CD4-positive, alpha-beta T cell treated with Interleukin-4 for 1 hour (primary cell): ENCODE data around the gene CD163L1.
A peak's percentile ranks its signal among the peaks of the same experiment; 100 is the strongest.
"Not testable (repeated sequence)": the region's sequence is repeated elsewhere in the genome, so short reads cannot be mapped to it uniquely, and the experiment has no call there.

Experiments
- DNase-seq, 2 donors: peaks; one replicate each; pipeline ENCODE4 v3.0.0-alpha.2; 2020 to 2022

Gene CD163L1

DNA sequence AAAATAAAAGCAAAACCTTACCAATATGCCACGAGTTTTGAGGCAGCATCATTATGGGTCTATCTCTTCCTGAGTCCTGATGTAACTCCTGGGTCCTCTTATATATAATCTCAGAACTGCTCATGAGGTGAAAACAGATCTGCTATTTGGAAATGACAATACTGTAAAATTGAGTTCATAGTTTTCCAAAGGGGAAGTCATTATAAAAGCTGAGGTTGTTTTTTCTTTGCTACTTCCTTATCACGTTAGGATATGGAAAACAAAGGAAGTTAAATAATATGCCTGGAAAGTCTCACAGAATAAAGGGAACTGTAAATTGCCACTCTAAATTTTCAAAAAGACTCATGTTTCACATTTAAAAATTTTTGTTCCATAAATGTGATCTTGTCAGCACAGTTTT, at the start of gene CD163L1:
TSS of gene CD163L1 (minus strand) at position 78 of the 400 bp plus-strand sequence. CDS start at position 52, 26 bp downstream.
- no peak for DNase-seq

GRCh38 chr12:7493006-7493405, 49.1 kb upstream of the CD163L1 start:
- DNase-seq, result no peak

DNA sequence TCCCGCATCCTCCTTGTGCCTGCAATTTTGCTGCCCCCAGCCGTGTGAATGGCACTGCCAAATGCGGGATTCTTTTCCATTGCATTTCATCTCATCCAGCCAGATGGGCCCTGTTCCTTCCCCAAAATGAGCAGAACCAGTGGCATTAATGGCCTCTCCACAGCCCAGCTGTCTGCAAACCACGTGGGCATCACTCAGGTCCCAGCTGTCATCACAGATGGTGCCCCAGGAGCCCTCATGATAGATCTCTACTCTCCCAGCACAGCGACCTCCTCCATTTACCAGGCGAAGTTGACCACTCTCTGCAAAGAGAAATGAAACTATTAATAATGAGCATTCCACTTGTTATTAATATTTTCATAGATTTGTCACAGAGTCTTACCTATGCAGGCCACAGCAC, 42.6 kb upstream of the CD163L1 start:
- no peak for DNase-seq

DNA sequence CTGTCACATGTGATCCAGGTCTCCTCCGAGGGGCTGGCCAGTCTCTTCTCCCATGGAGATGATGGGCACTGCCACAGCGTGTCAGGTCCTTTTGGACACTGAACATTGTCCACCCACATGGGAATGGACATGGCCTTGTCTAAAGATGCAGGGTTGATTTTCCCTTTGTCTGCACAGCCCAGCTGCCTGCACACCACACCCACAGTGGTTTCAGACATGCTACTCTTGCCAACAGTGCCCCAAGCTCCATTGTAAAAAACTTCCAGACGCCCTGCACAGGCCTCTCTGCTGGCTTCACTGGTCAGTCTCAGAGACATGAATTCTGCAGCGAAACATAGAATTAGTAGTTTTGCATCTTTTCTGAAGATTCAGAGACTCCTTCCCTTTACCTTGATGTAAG, 41.1 kb upstream of the CD163L1 start:
- DNase-seq, result no peak

DNA sequence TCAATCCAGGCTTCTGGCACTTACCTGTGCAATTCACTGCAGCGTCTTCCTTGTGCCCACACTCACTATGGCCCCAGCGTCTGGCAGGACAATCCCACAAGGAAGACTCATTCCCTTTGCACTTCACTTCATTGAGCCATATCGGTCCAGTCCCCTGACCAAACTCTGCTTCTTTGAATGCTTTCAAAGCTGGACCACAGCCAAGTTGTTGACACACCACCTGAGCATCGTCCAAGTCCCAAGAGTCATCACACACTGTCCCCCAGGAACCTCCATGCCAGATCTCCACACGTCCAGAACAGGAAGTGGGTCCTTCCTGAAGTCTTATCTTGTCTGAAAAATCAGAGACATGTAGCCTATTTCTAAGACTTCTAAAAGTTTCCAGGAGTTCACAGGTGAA, 39.4 kb upstream of the CD163L1 start:
- no peak for DNase-seq

GRCh38 chr12:7479771-7480170, 35.8 kb upstream of the CD163L1 start:
- no peak for DNase-seq

DNA sequence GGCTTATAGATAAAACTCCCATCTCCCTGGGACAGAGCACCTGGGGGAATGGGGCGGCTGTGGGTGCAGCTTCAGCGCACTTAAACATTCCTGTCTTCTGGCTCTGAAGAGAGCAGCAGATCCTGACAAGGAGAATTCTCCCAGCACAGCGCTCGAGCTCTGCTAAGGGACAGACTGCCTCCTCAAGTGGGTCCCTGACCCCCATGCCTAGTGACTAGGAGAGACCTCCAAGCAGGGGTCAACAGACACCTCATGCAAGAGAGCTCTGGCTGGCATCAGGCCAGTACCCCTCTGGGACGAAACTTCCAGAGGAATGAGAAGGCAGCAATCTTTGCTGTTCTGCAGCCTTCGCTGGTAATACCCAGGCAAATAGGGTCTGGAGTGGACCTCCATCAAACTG, 28.1 kb upstream of the CD163L1 start:
- DNase-seq, result no peak

- DNase-seq, result peak; percentile 19 to 41
Measured at GRCh38 chr12:7460375-7461259, 16.7 kb upstream of the CD163L1 start.

DNA sequence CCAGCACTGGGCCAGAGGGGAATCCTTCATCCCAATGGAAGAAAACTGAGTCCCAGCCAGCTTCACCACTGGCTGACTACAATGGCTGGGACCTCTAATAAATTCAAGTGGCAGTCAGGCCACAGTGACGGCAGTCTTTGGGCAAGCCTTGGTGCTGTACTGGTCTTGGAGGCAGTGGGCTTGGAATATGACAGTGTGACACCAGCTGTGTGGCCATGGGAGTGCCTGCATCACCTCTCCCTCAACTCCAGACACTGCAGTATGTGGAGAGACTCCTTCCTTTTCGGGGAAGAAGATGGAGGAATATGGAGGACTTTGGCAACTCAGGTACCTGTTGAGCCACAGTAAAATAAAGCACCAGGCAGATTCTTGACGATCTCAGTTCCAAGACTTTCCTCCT, 16.0 kb upstream of the CD163L1 start:
- no peak for DNase-seq

DNA sequence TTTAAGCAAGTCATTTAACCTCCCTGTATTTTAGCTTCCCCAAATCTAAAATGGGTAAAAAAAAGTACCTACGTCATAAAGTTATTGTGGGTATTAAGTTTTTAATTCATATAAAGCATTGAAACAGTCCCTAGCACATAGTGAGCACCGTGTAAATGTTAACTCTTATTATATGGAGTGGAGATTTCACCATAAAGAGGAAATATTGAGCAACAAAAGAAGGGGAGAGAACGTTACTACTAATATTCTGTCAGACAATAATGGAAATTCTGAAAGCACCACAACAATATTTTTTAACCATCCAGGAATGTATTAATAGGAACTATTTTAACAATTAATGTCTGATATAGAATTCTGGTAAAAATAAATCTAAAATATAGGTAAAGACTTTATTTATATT, 7.8 kb upstream of the CD163L1 start:
- no peak for DNase-seq

DNA sequence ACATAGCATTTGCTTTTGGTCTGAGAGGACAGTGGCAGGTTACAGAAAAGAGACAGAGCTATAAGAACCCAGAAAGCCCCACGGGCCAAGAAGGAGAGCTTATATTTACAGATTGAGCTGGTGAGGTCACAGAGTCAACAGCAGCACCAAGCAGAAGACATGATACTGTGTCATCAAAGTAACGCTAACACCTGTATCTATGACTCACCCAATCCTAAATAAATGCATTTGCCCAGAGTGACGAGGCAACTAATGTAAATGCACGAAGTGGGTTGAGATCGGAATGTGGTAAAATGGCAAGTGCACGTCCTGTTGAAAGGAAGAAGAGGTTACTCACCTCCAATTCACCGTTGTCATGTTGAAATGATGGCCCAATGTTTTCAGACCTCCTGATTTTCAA, 6.7 kb upstream of the CD163L1 start:
- DNase-seq, result no peak

DNA sequence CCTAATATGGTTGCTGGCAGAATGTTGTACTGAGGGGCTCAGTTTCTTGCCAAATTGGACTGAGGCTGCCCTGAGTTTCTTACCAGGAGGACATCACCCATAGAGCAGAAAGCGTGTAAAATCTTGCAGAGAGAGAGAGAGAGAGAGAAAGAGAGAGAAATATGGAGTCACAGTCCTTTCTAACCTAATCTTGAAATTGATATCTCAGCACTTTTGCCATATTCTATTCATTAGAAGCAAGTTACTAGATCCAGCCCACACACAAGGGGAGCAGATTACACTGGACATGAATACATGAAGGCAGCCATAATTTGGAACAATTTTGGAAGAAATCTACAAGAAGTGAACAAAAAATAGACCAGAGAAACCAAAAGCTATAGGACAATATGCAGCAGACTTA, 4.1 kb upstream of the CD163L1 start:
- DNase-seq, result no peak

DNA sequence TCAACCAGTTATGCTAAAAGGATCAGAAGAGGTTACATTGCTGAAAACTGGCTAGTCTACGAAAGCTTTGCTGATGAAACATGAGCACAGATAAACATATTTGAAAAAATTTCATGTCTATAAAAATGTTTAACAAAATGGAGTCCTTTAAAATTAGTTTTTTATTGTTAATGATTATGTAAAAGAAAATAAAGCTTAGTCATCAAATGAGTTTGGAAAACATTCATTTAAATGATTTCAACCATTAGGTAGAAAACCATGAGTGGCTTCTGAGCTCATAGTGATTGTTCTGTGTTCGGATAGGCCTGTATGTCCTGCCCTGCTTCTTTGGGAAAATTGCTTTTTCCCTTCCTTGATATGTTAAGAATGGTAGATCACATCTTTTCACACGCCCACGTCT, 584 bp upstream of the CD163L1 start:
- DNase-seq, result no peak

GRCh38 chr12:7441216-7441615, 2.7 kb downstream of the CD163L1 start:
- no peak for DNase-seq

DNA sequence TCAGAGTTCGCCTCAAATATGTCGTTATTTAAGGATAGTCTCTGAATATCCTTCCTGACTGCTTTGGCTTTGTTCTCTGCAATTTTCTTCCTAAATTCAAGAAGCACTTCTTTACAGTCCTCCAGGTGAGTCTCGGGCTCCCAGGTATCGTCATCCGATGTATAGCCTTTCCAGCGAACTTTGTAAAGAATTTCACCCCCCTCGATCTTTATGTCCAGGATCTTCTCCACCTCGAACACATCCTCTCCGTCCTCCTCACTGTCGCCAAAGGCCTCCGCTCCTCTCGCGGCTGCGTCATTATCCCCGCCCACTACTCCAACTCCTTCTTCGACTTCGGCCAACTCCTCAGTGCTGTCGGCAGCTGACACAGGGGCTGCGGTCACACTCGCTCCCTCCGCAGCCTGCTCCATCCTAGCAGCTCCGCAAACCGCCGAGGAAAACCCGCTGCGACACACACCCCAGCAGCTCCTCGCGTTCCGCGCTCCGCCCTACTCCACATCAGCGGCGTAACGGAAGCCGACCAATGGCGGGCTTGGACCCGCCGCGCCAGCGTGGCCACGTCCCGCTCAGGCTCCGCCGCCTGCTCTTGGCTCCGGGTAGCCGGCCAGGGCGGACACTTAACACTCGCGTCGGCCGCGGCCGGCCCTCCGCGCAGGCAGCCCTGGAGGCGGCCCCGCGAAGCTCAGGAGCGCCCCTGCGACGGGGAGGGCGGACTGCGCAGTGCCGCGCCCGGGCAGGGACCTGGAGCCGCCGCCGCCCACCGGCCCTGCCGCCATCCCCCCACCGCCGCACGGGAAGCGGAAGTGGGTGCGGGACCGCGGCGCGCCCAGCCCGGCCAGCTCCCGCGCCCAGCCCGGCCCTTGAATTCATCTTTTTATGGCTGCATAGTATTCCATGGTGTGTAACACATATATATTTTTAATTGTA, 4.1 kb downstream of the CD163L1 start:
- DNase-seq, result peak; percentile 14 to 25

- not testable (repeated sequence) for DNase-seq
Measured at GRCh38 chr12:7438291-7438995, 5.5 kb downstream of the CD163L1 start.

- not testable (repeated sequence) for DNase-seq
Measured at GRCh38 chr12:7437494-7437893, 6.5 kb downstream of the CD163L1 start.

GRCh38 chr12:7434670-7435069, 9.3 kb downstream of the CD163L1 start:
- DNase-seq, result no peak

DNA sequence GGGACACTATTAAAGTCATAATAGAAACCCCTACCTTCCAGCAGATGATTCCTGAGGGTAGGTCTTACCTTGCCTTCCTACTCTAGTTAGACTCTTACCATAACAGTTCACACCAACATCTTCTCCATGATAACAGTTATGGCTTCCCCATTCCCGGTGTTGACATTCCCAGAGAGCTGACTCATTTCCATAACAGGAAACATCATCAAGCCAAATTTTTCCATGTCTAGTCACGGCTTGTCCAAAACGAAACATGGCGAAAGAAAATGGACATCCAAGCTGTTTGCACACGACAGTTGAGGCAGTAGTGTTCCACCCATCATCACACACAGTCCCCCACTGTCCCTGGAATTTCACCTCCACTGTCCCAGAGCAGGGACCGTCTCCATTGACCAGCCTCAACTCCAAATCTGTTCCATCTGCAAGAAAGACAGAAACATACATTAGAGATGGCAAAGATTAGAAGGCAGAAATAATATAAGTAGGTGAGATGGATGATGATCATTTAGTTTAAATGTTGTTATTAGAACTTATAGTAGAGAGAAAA, 10.6 kb downstream of the CD163L1 start:
- no peak for DNase-seq

GRCh38 chr12:7431993-7432685, 11.8 kb downstream of the CD163L1 start:
- DNase-seq, result no peak

- DNase-seq, result peak in 1 of 2 donors; percentile 12
Measured at GRCh38 chr12:7411343-7411742, 32.6 kb downstream of the CD163L1 start.

GRCh38 chr12:7404275-7404674, 39.7 kb downstream of the CD163L1 start:
- DNase-seq, result no peak
